ENCODE measurements around the gene GRID1. TPM values are rescaled to one million over a fixed set of nuclear protein-coding genes. Genes with fewer than 3 reads are reported as not detected.

GRID1 gene
- total RNA-seq, 4 donors from 2014 or later: 0.03 to 2.7 (median 0.49) TPM

- no peak for DNase-seq
- Histone ChIP-seq H3K36me3 (no peaks in the 10 kb centered on the region), H3K27ac (no peak overlapping the region), H3K4me1 (no peaks in the 10 kb centered on the region), H3K9me3 (no peaks in the 10 kb centered on the region), H3K27me3 (no peaks in the 10 kb centered on the region), H3K4me3 (no peak overlapping the region)
- TF ChIP-seq, protein P1, sequence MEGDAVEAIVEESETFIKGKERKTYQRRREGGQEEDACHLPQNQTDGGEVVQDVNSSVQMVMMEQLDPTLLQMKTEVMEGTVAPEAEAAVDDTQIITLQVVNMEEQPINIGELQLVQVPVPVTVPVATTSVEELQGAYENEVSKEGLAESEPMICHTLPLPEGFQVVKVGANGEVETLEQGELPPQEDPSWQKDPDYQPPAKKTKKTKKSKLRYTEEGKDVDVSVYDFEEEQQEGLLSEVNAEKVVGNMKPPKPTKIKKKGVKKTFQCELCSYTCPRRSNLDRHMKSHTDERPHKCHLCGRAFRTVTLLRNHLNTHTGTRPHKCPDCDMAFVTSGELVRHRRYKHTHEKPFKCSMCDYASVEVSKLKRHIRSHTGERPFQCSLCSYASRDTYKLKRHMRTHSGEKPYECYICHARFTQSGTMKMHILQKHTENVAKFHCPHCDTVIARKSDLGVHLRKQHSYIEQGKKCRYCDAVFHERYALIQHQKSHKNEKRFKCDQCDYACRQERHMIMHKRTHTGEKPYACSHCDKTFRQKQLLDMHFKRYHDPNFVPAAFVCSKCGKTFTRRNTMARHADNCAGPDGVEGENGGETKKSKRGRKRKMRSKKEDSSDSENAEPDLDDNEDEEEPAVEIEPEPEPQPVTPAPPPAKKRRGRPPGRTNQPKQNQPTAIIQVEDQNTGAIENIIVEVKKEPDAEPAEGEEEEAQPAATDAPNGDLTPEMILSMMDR (IDR thresholded peaks at IDR 0.05): no peak
- no peak for TF ChIP-seq POLR2A (IDR thresholded peaks at IDR 0.05)
- 100% methylated on average over 2 of the region's 2 CpGs; no CpG with 5 or more reads in 1 of the 2 donors for WGBS, 2 donors
- intact Hi-C loops (cut with DNase I): no loop called here
These were observed 751.6 kb downstream of the GRID1 start for GRCh38 chr10:85614981-85615380.

DNA sequence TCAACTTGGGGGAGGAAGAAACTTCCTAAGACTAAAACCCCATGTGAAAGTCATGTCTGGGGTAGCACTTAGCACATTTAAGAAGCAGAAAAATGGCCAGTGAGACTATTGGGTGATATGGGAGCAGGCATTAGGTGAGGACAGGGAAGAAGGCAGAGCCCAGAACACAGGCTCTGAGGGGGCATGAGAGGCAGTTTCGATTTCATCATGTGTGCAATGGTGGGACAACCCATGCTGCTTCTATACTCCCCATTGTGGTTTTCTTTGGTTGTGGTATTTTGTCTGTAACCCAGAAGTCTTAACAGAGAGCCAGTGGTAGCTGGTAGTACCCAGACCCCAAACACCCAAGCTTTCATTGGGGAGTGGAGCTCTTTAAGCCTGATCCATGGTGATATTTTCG is 752.0 kb downstream of the GRID1 start:
- intact Hi-C loops (cut with DNase I): no loop called here
- H3K27ac ChIP-seq: no peak overlapping the region

GRCh38 chr10:85613391-85613790 is 753.2 kb downstream of the GRID1 start:
- H3K9me3 ChIP-seq: no peaks in the 10 kb centered on the region
- H3K27ac ChIP-seq: no peak overlapping the region
- no peaks in the 10 kb centered on the region for H3K27me3 ChIP-seq
- H3K4me1 ChIP-seq: no peaks in the 10 kb centered on the region
- no peaks in the 10 kb centered on the region for H3K36me3 ChIP-seq
- no peak for TF ChIP-seq POLR2A (IDR thresholded peaks at IDR 0.05)
- intact Hi-C loops (cut with DNase I): no loop called here
- no peak overlapping the region for H3K4me3 ChIP-seq
- DNase-seq: no peak
- 90 to 92% methylated on average over 5 to 7 of the region's 10 CpGs for WGBS, 2 donors

More for the DNA sequence above, 752.0 kb downstream of the GRID1 start:
- Histone ChIP-seq H3K4me1 (no peaks in the 10 kb centered on the region), H3K9me3 (no peaks in the 10 kb centered on the region), H3K36me3 (no peaks in the 10 kb centered on the region), H3K4me3 (no peak overlapping the region), H3K27me3 (no peaks in the 10 kb centered on the region)
- DNase-seq: no peak
- 67% methylated on average over 1 to 2 of the region's 2 CpGs for WGBS, 2 donors
- TF ChIP-seq, protein P1 (IDR thresholded peaks at IDR 0.05): no peak
- TF ChIP-seq POLR2A (IDR thresholded peaks at IDR 0.05): no peak

DNA sequence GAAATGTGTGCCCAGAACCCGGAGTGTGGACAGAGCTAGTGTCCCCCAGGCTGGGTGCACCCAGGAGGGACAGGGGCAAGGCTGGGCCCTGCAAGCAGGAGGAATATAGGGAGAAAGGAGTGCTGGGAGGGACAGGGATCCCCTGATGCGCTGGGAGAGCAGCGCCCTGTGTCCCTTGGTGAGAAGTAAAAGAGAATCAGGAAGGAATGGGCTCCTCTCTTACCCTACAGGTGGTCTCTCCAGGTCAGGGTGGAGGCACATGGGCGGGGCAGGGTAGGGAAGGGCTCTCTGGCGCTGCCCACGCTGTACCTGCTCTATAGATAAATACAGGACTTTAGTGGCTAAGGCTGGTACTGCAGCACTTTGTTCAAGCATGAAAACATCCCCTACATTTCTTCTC is 753.8 kb downstream of the GRID1 start:
- Histone ChIP-seq H3K4me3 (no peak overlapping the region), H3K36me3 (no peaks in the 10 kb centered on the region), H3K27ac (no peak overlapping the region), H3K27me3 (no peaks in the 10 kb centered on the region), H3K4me1 (no peaks in the 10 kb centered on the region), H3K9me3 (no peaks in the 10 kb centered on the region)
- no peak for DNase-seq
- intact Hi-C loops (cut with DNase I): no loop called here
- WGBS, 2 donors: 60 to 74% methylated on average over 6 of the region's 6 CpGs
- TF ChIP-seq, protein P1 (IDR thresholded peaks at IDR 0.05): peak in 2 of 6 experiments; percentile 11 to 27
- no peak for TF ChIP-seq POLR2A (IDR thresholded peaks at IDR 0.05)

GRCh38 chr10:85612378-85612775 is 754.2 kb downstream of the GRID1 start:
- no peaks in the 10 kb centered on the region for H3K4me1 ChIP-seq
- H3K9me3 ChIP-seq: no peaks in the 10 kb centered on the region
- intact Hi-C loops (cut with DNase I): no loop called here
- no peak overlapping the region for H3K27ac ChIP-seq
- H3K4me3 ChIP-seq: no peak overlapping the region
- TF ChIP-seq, protein P1 (IDR thresholded peaks at IDR 0.05): no peak
- 65 to 74% methylated on average over 3 of the region's 3 CpGs for WGBS, 2 donors
- H3K36me3 ChIP-seq: no peaks in the 10 kb centered on the region
- no peak for DNase-seq
- H3K27me3 ChIP-seq: no peaks in the 10 kb centered on the region

- TF ChIP-seq, protein P1 (IDR thresholded peaks at IDR 0.05): no peak
- no peak for TF ChIP-seq POLR2A (IDR thresholded peaks at IDR 0.05)
- no peaks in the 10 kb centered on the region for H3K27me3 ChIP-seq
These were observed 754.7 kb downstream of the GRID1 start for GRCh38 chr10:85611746-85612377.

More at GRCh38 chr10:85611746-85612377, 754.7 kb downstream of the GRID1 start:
- Histone ChIP-seq H3K27ac (no peak overlapping the region), H3K36me3 (no peaks in the 10 kb centered on the region), H3K4me3 (no peak overlapping the region), H3K9me3 (no peaks in the 10 kb centered on the region), H3K4me1 (no peaks in the 10 kb centered on the region)
- intact Hi-C loops (cut with DNase I): no loop called here
- DNase-seq: no peak
- WGBS, 2 donors: 77 to 80% methylated on average over 3 to 7 of the region's 7 CpGs

Data from esophagus squamous epithelium (tissue), 5 donors.